DND-41 (cell line): ENCODE results near the gene RSPO1.

Source experiments
- EZH2 ChIP-seq: IDR thresholded peaks from 3 replicates; pipeline ENCODE4 v1.6.1; 2012; ENCODE audit warnings: borderline replicate concordance, low read depth, mild to moderate bottlenecking, moderate library complexity, low read length, inconsistent platforms; ENCODE audit not compliant: severe bottlenecking
- TF ChIP-seq, protein P1 (sequence below): IDR thresholded peaks from 2 replicates; pipeline ENCODE4 v1.5.1; 2012; ENCODE audit warnings: borderline replicate concordance, low read length, moderate library complexity, mild to moderate bottlenecking; ENCODE audit not compliant: poor library complexity, severe bottlenecking; ENCODE audit errors: extremely low read depth

DNA sequence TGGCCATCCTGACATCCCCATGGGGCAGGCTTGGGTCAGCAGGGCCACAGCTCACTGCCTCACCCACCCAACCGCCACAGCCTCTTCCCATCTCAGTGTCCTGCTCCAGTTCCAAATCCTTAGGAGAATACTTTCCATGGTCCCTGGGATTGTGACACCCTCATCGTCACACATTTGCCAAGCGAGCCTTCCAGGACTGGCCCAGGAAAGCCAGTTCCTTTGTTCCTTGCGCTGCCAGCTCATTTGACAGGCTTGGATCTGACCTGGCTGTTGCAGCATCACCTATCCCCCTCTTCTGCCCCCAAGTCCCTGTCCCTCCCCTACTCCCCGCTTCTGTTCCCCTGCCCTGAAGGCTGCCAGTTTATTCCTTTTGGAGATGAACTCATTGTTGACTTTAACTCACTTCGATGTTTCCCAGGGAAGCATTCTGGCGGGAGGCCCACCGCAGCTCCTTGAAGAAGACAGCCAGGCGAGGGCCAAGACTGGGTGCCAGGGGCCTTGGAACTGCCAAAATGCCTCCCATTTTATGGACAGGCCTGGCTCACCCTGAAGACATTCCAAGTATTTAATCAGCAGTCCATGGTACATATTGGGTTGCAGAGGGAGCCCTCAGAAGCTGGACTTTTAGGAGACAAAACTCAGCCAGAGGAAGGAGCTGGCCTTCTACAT, 28.8 kb downstream of the RSPO1 start:
- TF ChIP-seq, protein P1, sequence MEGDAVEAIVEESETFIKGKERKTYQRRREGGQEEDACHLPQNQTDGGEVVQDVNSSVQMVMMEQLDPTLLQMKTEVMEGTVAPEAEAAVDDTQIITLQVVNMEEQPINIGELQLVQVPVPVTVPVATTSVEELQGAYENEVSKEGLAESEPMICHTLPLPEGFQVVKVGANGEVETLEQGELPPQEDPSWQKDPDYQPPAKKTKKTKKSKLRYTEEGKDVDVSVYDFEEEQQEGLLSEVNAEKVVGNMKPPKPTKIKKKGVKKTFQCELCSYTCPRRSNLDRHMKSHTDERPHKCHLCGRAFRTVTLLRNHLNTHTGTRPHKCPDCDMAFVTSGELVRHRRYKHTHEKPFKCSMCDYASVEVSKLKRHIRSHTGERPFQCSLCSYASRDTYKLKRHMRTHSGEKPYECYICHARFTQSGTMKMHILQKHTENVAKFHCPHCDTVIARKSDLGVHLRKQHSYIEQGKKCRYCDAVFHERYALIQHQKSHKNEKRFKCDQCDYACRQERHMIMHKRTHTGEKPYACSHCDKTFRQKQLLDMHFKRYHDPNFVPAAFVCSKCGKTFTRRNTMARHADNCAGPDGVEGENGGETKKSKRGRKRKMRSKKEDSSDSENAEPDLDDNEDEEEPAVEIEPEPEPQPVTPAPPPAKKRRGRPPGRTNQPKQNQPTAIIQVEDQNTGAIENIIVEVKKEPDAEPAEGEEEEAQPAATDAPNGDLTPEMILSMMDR: no peak
- no peak for TF ChIP-seq EZH2
